T-helper 1 cell treated with Interleukin-12 subunit alpha and Interleukin-12 subunit beta and Interleukin-4 antibody, amounts not matched to agents 30 μg/mL and 1 μg/mL, for 36 hours (primary cell): ENCODE measurements around the gene CAV3.

Source experiments
- H3K27ac Mint-ChIP-seq: one replicate; pipeline ENCODE4 v1.8.0; 2021; ENCODE audit warnings: mild to moderate bottlenecking, mixed read lengths
- H3K27me3 Mint-ChIP-seq: one replicate; pipeline ENCODE4 v1.8.0; 2021; ENCODE audit warnings: low read depth, mixed read lengths
- H3K36me3 Mint-ChIP-seq: one replicate; pipeline ENCODE4 v1.8.0; 2021; ENCODE audit warnings: low read depth, mixed read lengths
- H3K4me1 Mint-ChIP-seq: one replicate; pipeline ENCODE4 v1.8.0; 2021; ENCODE audit warnings: low read depth, mixed read lengths
- H3K4me3 Mint-ChIP-seq: one replicate; pipeline ENCODE4 v1.8.0; 2021; ENCODE audit warnings: mild to moderate bottlenecking, moderate library complexity, mixed read lengths
- H3K9me3 Mint-ChIP-seq: one replicate; pipeline ENCODE4 v1.8.0; 2021; ENCODE audit warnings: mixed read lengths

CAV3 gene

GRCh38 chr3:8762607-8763377 lies 29.2 kb downstream of the CAV3 start:
- no peak overlapping the region for H3K27ac Mint-ChIP-seq
- H3K36me3 Mint-ChIP-seq: no peaks in the 10 kb centered on the region
- no peak overlapping the region for H3K4me3 Mint-ChIP-seq
- H3K9me3 Mint-ChIP-seq: no peaks in the 10 kb centered on the region
- peaks cover 21% of the 10 kb centered on the region for H3K27me3 Mint-ChIP-seq
- no peaks in the 10 kb centered on the region for H3K4me1 Mint-ChIP-seq

DNA sequence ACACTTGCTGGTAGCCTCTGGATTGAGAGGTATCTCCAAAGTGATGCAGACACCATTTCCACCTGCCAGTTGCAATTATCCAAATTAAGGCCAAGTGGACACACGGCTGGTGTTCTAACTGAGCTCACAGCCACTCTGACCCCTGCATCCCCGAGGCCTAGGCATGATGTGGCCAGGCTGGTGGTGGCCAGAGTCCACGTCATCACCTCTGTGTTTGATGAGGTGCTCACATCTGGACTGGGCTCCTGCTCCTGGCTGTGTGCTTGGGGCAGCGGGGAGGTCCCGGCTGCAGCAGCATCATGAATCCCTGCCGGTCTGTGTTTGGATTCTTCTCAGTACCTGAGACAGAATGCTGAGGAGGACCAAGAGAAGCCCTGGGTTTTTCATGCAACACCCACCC lies 30.9 kb downstream of the CAV3 start:
- no peaks in the 10 kb centered on the region for H3K36me3 Mint-ChIP-seq
- peaks cover 11% of the 10 kb centered on the region for H3K4me1 Mint-ChIP-seq
- H3K4me3 Mint-ChIP-seq: no peak overlapping the region
- H3K27ac Mint-ChIP-seq: no peak overlapping the region
- no peaks in the 10 kb centered on the region for H3K9me3 Mint-ChIP-seq
- peaks cover 34% of the 10 kb centered on the region for H3K27me3 Mint-ChIP-seq

DNA sequence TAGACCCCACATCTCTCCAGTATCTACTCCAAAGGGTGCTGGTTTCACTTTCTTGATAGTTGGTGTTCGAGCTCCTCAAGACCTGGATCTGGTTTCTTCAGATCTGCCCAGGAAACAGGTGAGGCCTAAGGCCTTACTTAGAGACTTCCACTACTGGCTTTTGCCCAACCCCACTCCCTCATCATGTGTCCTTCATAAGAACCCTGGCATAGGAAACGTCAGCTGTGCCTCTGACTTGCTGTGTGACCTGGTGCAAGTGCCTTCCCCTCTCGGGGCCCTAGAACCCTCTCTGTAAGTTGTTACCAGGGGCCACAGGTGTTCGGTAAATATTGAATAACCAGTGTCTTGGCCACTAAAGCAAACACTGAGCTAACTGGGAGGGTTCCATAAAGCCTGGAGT lies 31.9 kb downstream of the CAV3 start:
- Mint-ChIP-seq H3K27me3 (peaks cover 43% of the 10 kb centered on the region), H3K4me1 (peaks cover 13% of the 10 kb centered on the region), H3K36me3 (no peaks in the 10 kb centered on the region), H3K9me3 (no peaks in the 10 kb centered on the region), H3K27ac (no peak overlapping the region), H3K4me3 (no peak overlapping the region)

DNA sequence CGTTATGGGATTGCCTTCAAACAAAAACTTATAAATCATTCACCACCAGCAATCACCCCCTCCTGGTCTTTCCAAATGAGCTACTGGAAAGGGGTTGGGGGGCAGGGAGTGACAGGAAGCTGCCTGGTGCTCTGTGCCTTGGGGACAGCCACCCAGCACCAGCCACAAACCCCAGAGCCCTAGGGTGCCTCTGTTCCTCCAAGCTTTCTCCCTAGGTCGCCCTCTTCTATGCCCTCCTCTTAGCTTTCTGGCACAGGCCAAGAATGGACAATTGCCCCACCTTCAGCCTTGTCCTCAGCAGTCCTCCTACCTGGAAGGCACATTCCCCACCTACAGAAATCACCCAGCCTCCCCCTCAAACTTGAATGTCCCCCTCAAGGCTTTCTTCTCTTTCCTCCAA lies 32.5 kb downstream of the CAV3 start:
- peaks cover 13% of the 10 kb centered on the region for H3K4me1 Mint-ChIP-seq
- peaks cover 48% of the 10 kb centered on the region for H3K27me3 Mint-ChIP-seq
- H3K4me3 Mint-ChIP-seq: no peak overlapping the region
- H3K9me3 Mint-ChIP-seq: no peaks in the 10 kb centered on the region
- no peaks in the 10 kb centered on the region for H3K36me3 Mint-ChIP-seq
- H3K27ac Mint-ChIP-seq: no peak overlapping the region

DNA sequence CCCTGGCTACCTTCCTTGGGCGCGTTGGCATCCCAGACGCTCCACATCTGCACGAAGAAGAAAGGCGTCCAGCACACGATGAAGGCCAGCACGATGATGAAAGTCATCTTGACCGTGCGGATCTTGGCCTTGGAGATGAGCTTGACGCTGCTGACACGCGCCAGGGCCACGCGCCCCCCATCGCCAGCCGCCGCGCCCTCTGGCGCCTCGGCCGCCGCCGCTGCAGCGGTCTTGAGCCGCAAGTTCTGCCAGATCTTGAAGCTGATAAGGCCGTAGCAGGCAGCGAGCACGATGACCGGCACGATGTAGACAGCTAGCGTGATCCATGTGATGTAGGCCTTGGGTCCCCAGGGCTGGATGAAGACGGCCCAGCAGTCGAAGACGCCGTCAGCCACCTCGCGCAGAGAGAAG lies 33.7 kb downstream of the CAV3 start:
- Mint-ChIP-seq H3K9me3 (no peaks in the 10 kb centered on the region), H3K27me3 (peaks cover 51% of the 10 kb centered on the region), H3K27ac (no peak overlapping the region), H3K4me3 (no peak overlapping the region), H3K36me3 (no peaks in the 10 kb centered on the region), H3K4me1 (peaks cover 13% of the 10 kb centered on the region)

GRCh38 chr3:8767667-8768363 lies 34.2 kb downstream of the CAV3 start:
- Mint-ChIP-seq H3K36me3 (no peaks in the 10 kb centered on the region), H3K4me1 (peaks cover 13% of the 10 kb centered on the region), H3K9me3 (no peaks in the 10 kb centered on the region), H3K4me3 (no peak overlapping the region), H3K27ac (no peak overlapping the region), H3K27me3 (peaks cover 51% of the 10 kb centered on the region)

DNA sequence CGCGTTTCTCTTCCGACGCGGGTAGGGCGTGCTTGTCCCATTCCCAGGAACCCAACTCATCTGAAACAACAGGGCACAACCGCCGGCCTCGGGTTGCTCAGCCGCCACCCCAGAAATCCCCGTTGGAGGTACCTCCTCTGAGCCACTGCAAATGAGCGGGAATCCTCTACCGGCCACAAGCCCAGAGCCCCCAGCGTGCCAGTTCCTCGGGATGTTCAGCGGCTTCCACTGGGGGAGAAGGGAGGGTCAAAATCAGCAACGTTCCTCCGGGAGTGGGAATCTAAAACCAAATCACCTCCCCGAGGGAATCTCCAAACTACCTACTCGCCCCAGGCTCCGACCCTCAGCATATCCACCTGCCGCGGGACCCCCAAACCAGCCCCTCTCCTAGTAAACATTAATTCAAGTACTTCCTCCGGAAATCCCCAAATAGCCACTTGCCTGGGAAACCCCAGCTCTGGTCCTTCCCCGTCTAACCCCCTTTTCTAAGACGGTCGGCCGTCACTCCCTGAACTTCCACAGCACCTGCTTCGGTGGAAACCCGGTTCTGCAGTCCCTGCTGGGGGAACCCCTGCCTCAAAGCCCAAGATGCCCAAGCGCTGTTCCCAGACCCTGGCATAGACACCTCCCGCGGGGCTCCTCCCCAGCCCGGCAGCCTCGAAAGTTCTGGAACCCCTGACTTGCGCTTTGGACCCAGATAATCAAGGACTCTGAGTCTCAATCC lies 34.9 kb downstream of the CAV3 start:
- peaks cover 13% of the 10 kb centered on the region for H3K4me1 Mint-ChIP-seq
- H3K27me3 Mint-ChIP-seq: peaks cover 51% of the 10 kb centered on the region
- peak overlapping the region; percentile 64 for H3K4me3 Mint-ChIP-seq
- H3K27ac Mint-ChIP-seq: no peak overlapping the region
- H3K36me3 Mint-ChIP-seq: no peaks in the 10 kb centered on the region
- H3K9me3 Mint-ChIP-seq: no peaks in the 10 kb centered on the region

DNA sequence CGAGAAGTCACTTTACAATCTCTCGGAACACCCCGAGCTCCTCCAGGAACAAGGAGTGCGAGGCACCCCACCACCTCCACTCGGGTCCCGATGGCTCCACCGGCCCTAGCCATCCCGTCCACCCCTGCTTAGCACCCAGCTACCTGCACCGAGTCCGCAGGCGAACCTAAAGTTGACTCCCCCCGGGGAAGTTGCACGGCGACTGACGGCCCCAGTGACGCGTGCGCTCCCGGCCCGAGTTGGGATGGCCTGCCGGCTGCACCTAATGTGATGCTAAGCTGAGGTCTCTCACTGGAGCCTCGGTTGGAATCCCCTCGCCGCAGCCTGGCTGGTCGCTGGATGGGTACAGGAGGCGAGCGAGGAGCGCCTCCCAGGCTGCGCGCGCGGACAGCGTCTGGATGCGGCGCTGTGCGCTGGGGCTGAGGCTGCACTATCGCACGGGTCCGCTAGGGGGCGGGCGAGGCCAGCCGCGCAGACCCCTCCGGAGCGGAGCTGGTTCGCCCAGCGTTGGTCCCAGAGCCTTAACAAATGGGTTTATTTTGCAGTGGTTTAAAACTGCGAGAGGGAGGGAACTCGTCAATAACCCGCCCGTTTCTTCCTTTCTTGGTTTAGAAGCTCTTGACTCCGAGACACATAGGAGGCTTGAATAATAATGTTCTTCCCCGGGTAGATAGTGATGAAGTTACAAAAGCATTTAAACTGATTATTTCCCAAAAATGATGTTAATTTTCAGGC lies 35.7 kb downstream of the CAV3 start, which contains the start of gene OXTR:
OXTR (minus strand) TSS at position 526 of the 735 bp plus-strand sequence. CDS start 1,426 bp downstream, outside the sequence.
- H3K9me3 Mint-ChIP-seq: no peaks in the 10 kb centered on the region
- peak within 1 kb of the TSS; percentile 64 for H3K4me3 Mint-ChIP-seq
- no peak within 1 kb of the TSS for H3K27ac Mint-ChIP-seq
- peaks cover 13% of the 10 kb centered on the region for H3K4me1 Mint-ChIP-seq
- H3K27me3 Mint-ChIP-seq: peaks cover 51% of the 10 kb centered on the region
- no peaks in the 10 kb centered on the region for H3K36me3 Mint-ChIP-seq

DNA sequence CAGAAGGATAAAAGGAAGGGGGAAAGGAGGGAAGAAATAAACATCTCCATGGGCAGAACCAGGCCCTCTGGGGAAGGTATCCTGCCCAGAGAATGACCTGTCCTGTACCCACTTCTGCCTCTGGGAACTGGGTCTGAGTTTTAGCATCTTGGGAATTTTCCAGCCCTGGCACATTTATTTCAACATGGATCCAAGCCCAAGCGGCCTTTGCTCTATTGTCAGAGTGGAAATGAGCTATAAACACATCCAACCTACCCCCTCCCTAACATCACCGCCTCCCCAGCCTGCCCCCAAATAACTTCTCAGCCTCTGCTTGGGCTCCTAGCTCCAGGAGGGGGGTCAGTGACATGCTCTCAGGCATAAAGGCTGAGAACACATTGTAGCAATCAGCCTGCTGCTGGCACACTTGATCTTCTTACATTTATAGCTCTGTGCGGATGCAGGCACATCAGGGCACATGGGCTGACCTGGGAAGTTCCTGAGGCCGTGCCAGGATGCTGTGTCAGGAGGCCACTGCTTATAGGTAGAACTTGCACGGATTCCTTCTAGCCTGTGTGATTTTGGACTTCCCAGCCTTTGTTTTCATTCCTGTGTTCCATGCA lies 40.4 kb downstream of the CAV3 start:
- Mint-ChIP-seq H3K4me1 (peaks cover 7% of the 10 kb centered on the region), H3K4me3 (no peak overlapping the region), H3K9me3 (no peaks in the 10 kb centered on the region), H3K36me3 (no peaks in the 10 kb centered on the region), H3K27ac (no peak overlapping the region), H3K27me3 (peaks cover 21% of the 10 kb centered on the region)

- Mint-ChIP-seq H3K36me3 (no peaks in the 10 kb centered on the region), H3K4me3 (no peak overlapping the region), H3K27ac (no peak overlapping the region), H3K9me3 (no peaks in the 10 kb centered on the region), H3K4me1 (no peaks in the 10 kb centered on the region), H3K27me3 (peaks cover 10% of the 10 kb centered on the region)
These were observed 41.6 kb downstream of the CAV3 start for GRCh38 chr3:8775181-8775580.

DNA sequence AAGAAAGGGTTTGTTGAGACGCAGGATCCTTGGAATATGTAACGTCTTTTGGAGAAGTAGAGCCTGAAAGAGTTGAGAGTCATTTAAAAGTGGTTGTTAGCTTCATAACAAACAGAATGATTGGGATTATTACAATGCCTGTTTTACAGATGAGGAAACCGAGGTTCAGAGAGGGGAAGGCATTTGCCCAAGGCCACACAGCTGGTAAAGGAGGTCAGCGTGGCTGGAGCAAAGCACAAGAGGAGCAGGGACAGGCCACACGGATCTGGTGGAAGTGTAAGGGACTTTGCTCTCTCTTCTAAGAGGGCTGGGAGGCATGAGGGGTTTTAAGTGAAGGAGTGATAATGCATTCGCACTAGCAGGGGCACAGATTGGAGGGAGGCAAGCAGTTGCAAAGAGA lies 42.0 kb downstream of the CAV3 start:
- Mint-ChIP-seq H3K4me1 (no peaks in the 10 kb centered on the region), H3K27me3 (peaks cover 7% of the 10 kb centered on the region), H3K27ac (no peak overlapping the region), H3K4me3 (no peak overlapping the region), H3K36me3 (no peaks in the 10 kb centered on the region), H3K9me3 (no peaks in the 10 kb centered on the region)

DNA sequence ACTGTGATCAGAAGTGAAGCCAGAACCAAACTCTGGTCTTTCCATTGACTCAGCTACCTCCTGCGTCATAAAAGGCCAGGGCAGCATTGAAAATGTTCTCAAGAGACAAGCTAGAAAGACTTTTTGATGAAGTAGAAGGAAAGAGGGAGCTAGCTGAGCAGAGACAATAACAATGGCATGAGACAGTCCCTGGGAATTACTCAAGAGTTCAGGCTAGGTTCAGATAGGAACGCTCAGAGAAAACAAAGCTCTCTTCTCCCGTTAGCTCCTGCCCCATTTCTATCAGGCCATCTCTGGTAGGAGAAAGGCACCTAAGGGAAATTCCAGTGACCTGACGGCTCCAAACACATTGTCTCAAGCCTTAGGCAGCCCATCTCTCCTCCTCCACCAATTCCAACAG lies 42.8 kb downstream of the CAV3 start:
- no peaks in the 10 kb centered on the region for H3K27me3 Mint-ChIP-seq
- H3K27ac Mint-ChIP-seq: no peak overlapping the region
- H3K4me3 Mint-ChIP-seq: no peak overlapping the region
- no peaks in the 10 kb centered on the region for H3K36me3 Mint-ChIP-seq
- H3K4me1 Mint-ChIP-seq: no peaks in the 10 kb centered on the region
- no peaks in the 10 kb centered on the region for H3K9me3 Mint-ChIP-seq

- no peaks in the 10 kb centered on the region for H3K36me3 Mint-ChIP-seq
- H3K9me3 Mint-ChIP-seq: no peaks in the 10 kb centered on the region
- H3K27me3 Mint-ChIP-seq: no peaks in the 10 kb centered on the region
- H3K4me3 Mint-ChIP-seq: no peak overlapping the region
- H3K4me1 Mint-ChIP-seq: no peaks in the 10 kb centered on the region
- H3K27ac Mint-ChIP-seq: no peak overlapping the region
These were observed 43.8 kb downstream of the CAV3 start for GRCh38 chr3:8777201-8777977.
